ENCODE data around the gene MYL2. TPM values are rescaled to one million over a fixed set of nuclear protein-coding genes. Genes with fewer than 3 reads are reported as not detected.
"Not testable (repeated sequence)": the region's sequence is repeated elsewhere in the genome, so short reads cannot be mapped to it uniquely, and the experiment has no call there.

MYL2 gene
- total RNA-seq, result not detected

GRCh38 chr12:110920324-110920910, at the start of gene MYL2:
Gene MYL2, minus strand, starts transcription at chr12:110920579. Its CDS starts 50 bp downstream, at chr12:110920529.
- no peak for DNase-seq (ENCODE audit: low read depth in 2 of 3, low spot score in 2 of 3)

GRCh38 chr12:110966081-110966760, 45.8 kb upstream of the MYL2 start:
- DNase-seq (ENCODE audit: low read depth in 2 of 3, low spot score in 2 of 3), result no peak

- DNase-seq (ENCODE audit: low read depth in 2 of 3, low spot score in 2 of 3), result no peak
Measured at GRCh38 chr12:110965574-110965973, 45.2 kb upstream of the MYL2 start.

- DNase-seq (ENCODE audit: low read depth in 2 of 3, low spot score in 2 of 3), result no peak
Measured at GRCh38 chr12:110960795-110961194, 40.4 kb upstream of the MYL2 start.

GRCh38 chr12:110957652-110958051, 37.3 kb upstream of the MYL2 start:
- DNase-seq (ENCODE audit: low read depth in 2 of 3, low spot score in 2 of 3), result no peak

- DNase-seq (ENCODE audit: low read depth in 2 of 3, low spot score in 2 of 3), result no peak
Measured at GRCh38 chr12:110957159-110957558, 36.8 kb upstream of the MYL2 start.

GRCh38 chr12:110950867-110951266, 30.5 kb upstream of the MYL2 start:
- not testable (repeated sequence) for DNase-seq (ENCODE audit: low read depth in 2 of 3, low spot score in 2 of 3)

- DNase-seq (ENCODE audit: low read depth in 2 of 3, low spot score in 2 of 3), result not testable (repeated sequence)
Measured at GRCh38 chr12:110950466-110950865, 30.1 kb upstream of the MYL2 start.

GRCh38 chr12:110948041-110948440, 27.7 kb upstream of the MYL2 start:
- no peak for DNase-seq (ENCODE audit: low read depth in 2 of 3, low spot score in 2 of 3)

GRCh38 chr12:110943373-110943772, 23.0 kb upstream of the MYL2 start:
- no peak for DNase-seq (ENCODE audit: low read depth in 2 of 3, low spot score in 2 of 3)

- DNase-seq (ENCODE audit: low read depth in 2 of 3, low spot score in 2 of 3), result no peak
Measured at GRCh38 chr12:110941391-110941790, 21.0 kb upstream of the MYL2 start.

- no peak for DNase-seq (ENCODE audit: low read depth in 2 of 3, low spot score in 2 of 3)
Measured at GRCh38 chr12:110940933-110941332, 20.6 kb upstream of the MYL2 start.

- DNase-seq (ENCODE audit: low read depth in 2 of 3, low spot score in 2 of 3), result no peak
Measured at GRCh38 chr12:110940296-110940695, 19.9 kb upstream of the MYL2 start.

- peak; percentile 40 to 52 (median 45) for DNase-seq (ENCODE audit: low read depth in 2 of 3, low spot score in 2 of 3)
Measured at GRCh38 chr12:110937104-110937641, 16.8 kb upstream of the MYL2 start.

- DNase-seq (ENCODE audit: low read depth in 2 of 3, low spot score in 2 of 3), result peak in 1 of 3 donors; percentile 3
Measured at GRCh38 chr12:110936367-110937103, 16.2 kb upstream of the MYL2 start.

GRCh38 chr12:110935588-110935987, 15.2 kb upstream of the MYL2 start:
- no peak for DNase-seq (ENCODE audit: low read depth in 2 of 3, low spot score in 2 of 3)

GRCh38 chr12:110934093-110934852, 13.9 kb upstream of the MYL2 start:
- no peak for DNase-seq (ENCODE audit: low read depth in 2 of 3, low spot score in 2 of 3)

- no peak for DNase-seq (ENCODE audit: low read depth in 2 of 3, low spot score in 2 of 3)
Measured at GRCh38 chr12:110933326-110933974, 13.1 kb upstream of the MYL2 start.

- DNase-seq (ENCODE audit: low read depth in 2 of 3, low spot score in 2 of 3), result no peak
Measured at GRCh38 chr12:110932046-110932445, 11.7 kb upstream of the MYL2 start.

- DNase-seq (ENCODE audit: low read depth in 2 of 3, low spot score in 2 of 3), result no peak
Measured at GRCh38 chr12:110931315-110931728, 10.9 kb upstream of the MYL2 start.

All from hematopoietic multipotent progenitor cell (in vitro differentiated cells).